Stimulated activated CD4-positive, alpha-beta T cell treated with anti-CD3 and anti-CD28 coated beads, Interleukin-4, amount 100 ng/mL, for 48 hours (primary cell): ENCODE data around the gene VPS72.

ENCODE experiments used
- DNase-seq, 2 donors: peaks; one replicate each; pipeline ENCODE4 v3.0.0-alpha.2; 2020; ENCODE audit warnings: low read depth in 2 of 2

VPS72 gene

DNA sequence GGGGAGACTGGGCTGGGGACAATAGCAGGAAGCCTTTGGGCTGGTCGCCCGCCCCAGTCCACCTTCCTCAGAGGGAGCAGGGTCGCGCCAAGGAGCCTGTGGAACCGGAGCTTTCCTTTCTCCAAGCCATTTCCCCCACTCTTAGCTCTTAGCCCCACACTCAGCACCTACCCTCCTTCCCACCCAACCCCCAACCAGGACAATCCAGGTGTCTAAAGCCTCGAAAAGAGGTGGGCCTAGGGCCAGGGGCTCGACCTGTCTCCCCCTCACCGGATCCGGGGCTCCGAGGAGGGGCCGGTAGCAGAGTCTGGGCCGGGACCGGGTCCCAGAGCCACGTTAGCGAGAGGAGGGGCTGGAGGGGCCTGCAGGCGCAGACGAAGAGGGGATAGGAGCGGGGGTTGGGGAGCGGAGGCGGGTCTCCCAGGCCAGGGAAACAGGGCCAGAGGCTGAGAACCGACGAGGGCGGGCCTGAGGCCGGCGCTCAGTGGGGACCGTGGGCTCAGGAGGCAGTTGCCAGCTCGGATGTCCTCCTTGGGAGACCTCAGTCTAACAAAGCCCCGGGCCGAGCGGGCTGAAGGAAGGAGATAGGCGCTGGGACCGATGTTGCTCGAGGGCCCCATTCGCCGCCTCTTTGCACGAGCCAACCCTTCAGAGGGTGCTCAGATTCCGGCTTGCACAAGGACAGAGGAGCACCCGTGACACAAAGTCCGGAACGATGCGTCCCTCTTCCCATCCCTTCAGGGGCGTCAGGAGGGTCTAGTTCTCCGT is 44.5 kb downstream of the VPS72 start:
- DNase-seq, result no peak

DNA sequence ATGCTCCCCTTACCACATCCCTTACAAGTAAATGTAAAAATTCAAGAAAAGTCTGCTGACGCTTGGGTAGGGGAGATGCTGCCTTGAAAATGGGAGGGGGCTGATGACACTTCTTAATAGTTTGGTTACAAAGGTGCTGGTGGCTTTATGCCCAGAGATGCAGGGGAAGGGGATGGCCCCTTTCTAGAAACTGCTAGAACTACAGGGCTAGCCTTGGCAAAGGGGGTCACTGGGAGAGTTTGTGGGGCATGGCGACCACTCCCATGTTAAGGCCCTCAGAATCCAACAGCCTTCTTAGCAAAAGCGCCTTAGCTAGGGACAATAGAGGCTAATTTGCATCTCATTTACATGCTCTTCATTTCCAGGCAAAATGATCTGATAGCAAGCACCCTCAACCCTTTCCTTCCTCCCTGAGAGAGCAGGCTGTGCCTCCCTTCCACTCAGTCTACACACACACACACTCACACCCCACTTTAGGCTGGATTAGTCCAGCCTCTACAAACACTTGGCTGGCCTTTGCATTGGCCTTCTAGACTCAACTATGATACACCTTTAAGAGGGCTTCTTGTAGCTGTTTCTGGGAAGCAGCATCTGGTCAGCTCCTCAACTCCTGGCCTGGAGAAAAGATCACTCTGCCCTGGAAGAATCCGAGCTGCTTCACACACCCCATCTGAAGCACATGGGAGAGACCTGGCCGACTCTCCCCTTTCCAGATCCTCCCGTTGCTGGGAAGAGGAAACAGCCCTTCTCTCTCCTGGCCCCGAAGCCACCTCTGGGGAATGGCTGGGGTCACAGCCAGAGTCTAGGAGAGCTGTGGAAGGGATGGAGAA is 45.3 kb downstream of the VPS72 start:
- no peak for DNase-seq

DNA sequence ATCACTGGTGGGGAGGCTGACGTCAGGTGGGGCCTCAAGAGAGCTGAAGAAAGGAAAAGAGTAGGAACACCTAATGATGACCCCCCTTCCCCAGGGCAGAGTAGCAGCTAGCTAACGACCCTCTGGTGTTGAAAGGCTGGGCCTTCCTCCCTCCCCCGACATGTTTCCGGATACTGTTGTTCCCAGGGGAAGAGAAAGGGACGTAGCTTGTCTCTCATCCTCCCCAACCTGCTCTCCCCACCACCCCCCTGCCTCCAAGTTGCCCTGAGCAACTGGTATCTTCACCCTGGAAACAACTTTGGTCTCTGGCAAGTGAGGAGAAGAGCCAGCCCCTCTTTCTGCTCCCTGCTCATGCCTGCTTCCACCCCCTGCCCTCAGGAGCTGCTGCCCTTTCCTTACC is 46.0 kb downstream of the VPS72 start:
- no peak for DNase-seq

DNA sequence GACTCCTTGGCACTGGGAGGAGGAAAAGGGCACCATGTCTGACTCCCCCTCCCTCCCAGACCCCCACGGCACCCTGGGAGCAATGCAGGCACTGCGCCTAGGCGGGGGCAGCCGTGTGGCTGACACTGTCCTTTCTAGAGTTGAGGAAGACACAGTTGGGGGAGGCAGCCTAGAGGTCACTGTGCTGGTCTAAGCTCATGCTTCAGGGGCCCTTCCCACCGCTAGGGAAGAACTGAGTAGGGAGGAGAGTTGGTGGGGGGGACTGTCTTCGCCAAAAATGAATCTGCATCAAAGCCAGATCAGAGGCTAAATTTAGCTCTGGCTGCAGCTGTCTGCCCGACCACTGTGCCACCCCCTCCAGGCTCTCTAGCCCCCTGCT is 47.0 kb downstream of the VPS72 start:
- no peak for DNase-seq

DNA sequence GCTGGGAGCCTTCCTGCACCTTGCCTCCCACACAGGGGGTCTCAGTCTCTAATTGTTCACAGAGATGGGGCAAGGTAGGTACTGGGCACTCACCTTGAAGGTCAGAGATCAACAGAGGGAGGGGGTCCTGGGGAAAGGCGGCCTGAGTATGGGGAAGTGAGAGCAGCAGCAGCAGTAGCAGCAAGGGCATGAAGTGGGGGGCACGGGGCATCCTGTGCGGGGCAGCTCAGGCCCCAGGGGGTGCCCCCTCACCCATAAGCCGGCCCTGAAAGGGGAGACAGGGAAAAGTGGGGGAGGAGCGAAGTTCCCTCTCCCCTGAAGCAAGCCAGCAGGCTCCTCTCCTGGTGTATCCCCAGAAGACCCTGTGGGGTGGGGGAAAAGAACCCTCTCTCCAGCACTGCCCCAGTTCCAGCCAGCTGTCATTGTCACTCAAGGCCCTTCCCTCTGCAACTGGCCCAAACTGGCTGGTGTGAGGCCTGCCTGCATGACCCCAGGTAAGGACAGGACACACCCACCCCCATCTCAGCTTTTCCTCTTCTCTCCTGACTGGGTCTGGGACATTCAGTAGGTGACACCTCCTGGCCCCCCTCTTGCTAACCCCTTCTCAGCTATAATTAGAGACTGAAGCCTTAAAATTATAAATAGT is 47.5 kb downstream of the VPS72 start:
- DNase-seq, result no peak

DNA sequence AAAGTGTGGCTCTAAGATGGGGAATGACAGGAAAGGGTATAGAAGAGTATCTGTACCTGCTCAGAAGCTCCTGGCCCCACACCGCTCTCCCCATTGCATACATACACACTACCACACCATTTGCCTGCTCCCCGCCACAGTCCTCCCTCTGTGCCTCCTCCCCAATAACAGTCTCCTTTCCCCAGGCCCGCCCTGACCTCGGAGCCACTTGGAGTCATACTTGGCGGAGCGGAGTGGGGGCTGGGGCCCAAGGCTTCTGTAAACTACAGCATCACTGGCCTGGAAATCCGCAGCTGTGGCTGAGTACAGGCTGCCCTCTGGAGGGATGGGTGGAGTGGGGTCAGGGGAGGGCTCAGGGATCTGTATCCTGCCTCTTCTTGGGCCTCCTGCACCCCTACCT is 52.2 kb downstream of the VPS72 start:
- DNase-seq, result no peak

DNA sequence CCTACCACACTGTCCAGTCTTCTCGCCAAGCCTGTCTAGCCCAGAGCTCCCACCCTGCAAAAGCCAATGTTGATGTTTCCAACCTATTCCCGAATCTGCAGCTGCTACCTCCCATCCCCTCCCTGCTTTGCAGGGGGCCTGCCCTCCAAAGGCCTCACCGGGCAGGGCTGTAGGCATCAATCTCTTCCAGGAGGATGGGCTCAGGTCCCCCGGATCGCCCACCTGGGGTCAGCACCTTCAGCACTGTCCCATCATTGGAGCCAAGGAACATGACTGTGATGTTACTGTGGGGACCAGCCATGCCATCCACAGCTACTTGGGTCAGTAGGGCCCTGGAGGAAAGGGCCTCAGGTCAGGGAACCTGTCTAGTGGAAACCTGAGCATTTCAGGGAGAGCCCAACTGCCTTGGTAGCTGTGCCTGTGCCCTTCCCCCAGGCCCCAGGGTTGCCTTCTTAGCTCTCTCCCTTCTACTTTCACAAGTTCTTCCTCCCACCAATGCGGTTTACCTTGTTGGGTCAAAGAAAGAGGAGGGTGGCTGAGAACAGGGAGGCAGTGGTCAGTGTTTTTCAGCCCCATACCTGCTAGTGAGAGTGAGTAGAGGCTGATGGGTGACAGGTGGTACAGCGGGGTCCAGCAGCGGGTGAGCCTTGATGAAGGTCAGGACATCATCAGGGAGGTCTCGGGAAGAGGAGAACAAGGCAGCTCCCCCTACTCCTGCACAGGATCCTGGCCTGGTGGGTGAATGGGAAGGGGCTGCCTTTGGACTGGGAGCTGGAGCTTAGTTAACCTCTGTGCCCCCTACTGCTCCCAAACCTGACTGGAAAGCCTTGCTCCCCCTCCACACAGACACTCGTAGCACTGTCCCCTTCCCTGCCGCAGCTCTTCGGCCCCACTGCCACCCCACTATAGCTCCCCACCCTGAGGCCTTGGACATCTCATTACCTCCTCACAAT is 54.3 kb downstream of the VPS72 start:
- DNase-seq, result no peak

DNA sequence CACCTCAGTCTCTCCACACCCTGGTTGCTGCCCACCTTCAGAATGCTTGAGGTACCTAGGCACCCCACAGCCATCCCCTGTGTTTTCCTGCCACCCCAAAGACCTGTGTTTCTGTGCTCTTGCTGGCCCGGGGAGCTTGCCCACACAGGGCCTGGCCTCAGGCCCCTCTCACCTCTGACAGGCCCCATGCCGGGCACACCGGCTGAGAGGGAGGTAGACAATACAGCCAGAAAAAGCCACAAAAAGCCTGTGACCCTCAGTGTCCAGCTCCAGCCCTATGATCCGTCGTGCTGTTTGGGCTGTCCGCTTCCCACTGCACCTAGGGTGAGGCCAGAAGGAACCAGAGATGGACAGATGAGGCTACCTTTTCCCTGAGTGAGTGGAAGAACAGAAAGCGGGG is 55.0 kb downstream of the VPS72 start:
- DNase-seq, result no peak

DNA sequence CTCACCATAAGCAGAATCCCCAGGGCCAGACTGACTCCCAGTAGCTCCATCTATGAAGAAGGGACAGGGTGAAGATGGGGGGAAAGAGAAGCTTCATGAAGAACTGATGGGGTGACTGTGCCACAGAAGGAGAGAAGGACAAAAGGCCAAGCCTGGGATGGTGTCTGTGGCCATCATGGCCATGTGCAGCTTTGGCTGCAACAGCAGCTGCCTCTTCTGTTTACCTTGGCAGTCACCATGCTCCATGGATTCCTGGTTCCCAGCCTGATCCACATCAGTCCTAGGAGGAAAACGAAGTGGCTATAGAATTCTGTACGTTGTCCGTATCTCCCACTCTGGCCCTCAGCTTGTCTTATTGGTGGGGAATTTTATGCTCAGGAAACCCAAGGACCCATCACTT is 55.6 kb downstream of the VPS72 start:
- no peak for DNase-seq

DNA sequence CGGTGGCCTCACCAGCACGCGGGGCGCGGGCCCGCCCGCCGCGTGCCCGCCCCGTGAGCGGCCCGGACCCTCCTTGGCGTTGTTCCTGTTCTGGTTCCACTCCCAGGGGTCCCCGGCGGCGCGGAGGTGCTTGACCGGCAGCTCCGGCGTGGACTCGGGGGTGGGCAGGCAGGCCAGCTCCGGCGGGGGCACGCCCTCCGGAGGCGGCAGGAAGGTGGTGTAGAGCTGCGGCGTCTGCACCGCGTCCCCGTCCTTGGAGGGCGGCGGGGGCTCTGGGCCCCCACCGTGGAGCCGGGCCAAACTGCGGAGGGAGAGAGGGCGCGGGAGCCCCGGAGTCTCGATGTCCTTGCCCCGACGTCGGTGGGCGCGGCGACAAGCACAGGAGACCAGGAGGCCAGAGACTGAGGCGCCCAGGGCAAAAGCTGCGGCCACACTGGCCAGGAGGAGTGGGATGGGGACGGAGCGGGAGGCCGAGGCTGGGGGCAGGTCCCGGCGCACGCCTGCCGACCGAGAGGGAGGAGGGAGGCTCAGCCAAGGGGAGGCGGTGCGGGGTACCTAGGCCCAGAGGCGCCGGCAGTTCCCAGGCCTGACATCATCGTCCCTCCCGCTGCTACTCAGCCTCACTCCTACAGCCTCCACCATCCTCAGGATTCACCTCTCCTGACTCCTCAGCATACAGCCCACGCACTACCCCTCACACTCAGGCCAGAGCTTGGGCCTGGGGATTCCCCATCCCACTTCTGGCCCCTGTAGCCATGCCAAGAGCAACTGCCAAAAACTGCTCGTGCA is 56.8 kb downstream of the VPS72 start:
- DNase-seq, result no peak

DNA sequence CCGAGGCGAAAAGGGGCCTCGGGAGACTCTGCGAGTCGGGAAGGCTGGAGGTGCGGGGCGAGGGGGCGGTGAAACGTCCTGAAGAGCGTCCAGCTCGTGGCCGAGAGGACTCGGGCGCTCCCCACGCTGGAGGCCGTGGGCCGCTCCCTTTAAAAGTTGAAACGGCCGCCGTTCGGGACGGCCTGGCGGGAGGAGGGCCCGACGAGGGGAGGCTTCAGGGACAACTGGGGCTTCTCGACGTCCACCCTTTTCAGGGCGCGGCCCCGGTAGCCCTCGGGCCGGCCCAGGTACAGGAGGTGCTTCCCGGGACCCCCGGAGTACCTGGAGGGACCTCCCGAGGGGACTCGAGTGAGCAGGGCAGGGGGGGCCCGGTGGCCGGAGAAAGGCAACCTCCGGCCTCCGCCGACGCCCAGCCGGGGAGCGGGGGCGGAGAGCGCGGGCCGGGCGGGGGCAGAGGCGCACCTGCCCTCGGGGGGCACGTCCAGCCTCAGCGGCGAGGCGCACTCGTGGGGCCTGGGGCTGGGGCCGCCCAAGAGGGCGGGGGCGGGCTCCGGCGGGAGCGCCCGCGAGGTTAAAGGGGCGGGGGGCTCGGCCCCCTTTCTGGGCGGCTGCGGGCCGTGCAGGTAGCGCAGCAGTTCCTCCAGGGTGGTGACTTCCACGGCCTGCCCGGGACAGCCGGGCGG is 57.5 kb downstream of the VPS72 start:
- DNase-seq, result no peak

DNA sequence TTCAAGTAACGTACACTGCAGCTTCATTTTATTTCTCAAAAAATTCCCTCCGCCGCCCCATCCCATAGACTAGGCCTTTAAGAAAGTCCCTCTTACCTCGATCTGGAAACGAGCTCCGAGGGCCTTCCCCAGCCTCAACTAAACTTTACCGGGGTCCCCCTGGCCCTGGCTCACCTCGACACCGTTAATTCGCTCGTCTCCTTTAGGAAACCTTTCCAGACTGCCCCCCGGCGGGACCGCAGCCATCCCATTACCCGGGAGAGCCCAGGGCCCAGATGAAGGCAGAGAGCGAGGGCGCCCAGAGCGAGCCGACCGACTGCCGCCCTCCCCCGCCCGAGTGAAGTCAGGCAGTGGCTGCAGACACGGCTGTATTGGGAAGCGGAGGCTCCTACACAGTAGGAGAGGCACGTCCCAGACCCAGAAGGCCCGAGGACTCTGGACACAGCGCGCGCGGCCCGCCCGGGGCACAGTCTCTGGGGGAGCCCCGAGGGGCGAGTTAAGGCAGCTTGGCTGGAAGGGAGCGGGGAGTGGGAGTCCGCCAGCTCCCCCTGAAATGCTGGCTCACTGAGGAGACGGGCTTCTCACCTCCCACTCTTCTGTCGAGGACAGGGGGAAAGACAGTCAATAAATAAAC is 58.2 kb downstream of the VPS72 start:
- DNase-seq, result no peak

DNA sequence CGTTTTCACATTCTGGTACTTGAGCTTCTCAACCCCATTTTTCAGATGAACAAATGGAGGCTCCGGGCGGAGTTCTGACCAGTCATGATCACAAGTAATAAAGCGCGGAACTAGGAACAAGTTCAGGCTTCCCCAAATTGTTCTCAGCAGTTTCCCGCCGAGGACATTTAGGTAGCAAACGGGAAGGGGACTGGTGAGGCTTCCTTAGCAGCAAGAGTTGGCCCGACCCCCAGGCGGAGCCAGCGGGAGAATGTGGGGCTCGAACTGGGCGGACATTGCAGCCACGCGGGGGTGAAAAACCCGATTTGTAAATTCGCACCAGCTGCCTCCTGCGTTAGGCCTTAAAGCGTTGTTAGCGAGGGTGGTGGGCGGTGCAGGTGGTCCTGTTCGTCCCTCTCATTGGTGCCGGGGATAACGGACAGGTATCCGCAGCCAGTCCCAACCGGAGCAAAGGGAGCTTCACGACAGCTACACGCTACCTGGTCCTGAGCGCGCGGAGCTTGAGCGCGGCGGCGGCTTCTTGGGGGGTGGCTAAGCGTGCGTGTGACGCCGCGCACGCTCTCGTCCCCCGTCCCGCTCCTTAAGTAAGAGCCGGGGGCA is 58.9 kb downstream of the VPS72 start:
- peak; percentile 76 to 83 for DNase-seq

DNA sequence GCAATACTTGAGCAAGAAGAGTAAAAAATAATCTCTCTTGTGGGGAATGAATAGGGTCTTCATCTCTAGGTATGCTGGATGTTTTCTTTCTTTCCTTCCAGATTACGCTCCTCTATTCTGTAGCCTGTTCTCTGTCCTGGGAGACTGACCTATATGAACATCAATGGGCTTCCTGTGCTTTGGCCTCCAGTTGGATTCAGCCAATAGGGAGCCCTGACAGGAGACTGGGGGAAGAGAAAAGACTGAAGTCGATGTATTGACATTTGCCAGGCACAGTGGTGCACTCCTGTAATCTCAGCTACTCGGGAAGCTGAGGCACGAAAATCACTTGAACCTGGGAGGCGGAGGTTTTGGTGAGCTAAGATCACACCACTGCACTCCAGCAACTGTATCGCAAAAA is 61.2 kb downstream of the VPS72 start:
- no peak for DNase-seq
